HG03139 (cell line): ENCODE results near the gene RASSF3.
A peak's percentile ranks its signal among the peaks of the same experiment; 100 is the strongest.
"Not testable (repeated sequence)": the region's sequence is repeated elsewhere in the genome, so short reads cannot be mapped to it uniquely, and the experiment has no call there.

Experiments
- ATAC-seq: cut with Tn5 transposase; IDR thresholded peaks from one replicate; pipeline ENCODE4 v1.9.1; 2021; ENCODE audit not compliant: unreplicated experiment

The RASSF3 gene

DNA sequence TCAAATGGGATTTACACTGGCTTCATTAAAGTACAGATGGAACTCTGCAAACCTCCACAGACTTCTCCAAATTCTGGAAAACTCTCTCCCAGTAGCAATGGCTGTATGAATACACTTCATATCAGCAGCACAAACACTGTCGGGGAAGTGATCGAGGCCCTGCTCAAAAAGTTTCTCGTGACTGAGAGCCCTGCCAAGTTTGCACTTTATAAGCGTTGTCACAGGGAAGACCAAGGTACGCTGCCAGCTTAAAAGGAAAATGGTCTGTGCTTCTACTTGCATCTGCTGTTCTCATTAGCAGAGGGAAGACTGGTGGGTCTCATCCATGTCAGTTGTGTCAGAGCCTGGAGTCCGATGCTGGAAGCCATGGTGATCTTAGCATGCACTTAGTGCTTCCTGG is 77.9 kb downstream of the RASSF3 start:
- ATAC-seq, result no peak

DNA sequence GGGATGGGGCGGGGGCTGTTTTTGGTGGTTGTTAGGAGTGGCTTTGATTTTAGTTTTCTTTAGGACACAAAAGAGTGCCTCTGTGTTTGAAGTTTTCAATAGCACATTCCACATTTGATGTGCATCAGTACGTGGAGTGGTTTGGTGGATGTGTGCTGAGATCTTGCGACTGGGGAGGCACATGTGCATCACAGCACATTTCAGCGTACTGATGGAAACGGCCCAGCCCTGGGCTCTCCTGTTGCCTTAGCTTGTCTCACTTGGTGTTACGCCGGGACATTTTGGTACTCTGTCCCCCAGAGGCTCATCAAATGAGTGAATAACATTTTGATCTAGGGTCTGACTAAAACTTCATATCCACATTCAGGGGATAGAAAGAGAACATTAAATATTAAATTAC is 78.4 kb downstream of the RASSF3 start:
- ATAC-seq, result no peak

GRCh38 chr12:64690236-64690635 is 79.9 kb downstream of the RASSF3 start:
- ATAC-seq, result not testable (repeated sequence)

- no peak for ATAC-seq
Measured at GRCh38 chr12:64691227-64691794, 81.0 kb downstream of the RASSF3 start.

- no peak for ATAC-seq
Measured at GRCh38 chr12:64691795-64692583, 81.7 kb downstream of the RASSF3 start.

GRCh38 chr12:64694130-64695040 is 84.1 kb downstream of the RASSF3 start:
- ATAC-seq, result no peak

DNA sequence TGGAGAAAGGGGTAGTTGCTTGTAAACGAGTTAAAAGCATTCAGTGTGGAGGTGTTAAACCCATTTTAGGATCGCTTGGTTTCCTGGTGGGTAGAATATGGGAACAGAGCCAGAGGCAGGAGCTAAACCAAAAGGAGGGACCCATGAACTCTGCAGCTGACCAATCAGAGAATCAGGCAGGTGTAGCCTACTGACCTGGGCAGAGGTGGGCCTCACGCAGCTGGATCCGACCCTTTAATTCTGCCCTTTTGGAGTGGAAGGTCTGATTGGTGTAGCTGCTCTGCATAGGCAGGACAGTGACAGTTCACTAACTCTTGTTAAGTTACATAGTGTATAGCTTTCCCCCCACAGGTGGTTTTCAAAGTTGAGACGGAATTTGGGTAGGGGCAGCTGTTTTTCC is 85.3 kb downstream of the RASSF3 start:
- ATAC-seq, result no peak

- ATAC-seq, result no peak
Measured at GRCh38 chr12:64696080-64696741, 85.9 kb downstream of the RASSF3 start.

GRCh38 chr12:64699504-64700115 is 89.3 kb downstream of the RASSF3 start:
- ATAC-seq, result no peak

GRCh38 chr12:64700532-64700931 is 90.2 kb downstream of the RASSF3 start:
- no peak for ATAC-seq

- no peak for ATAC-seq
Measured at GRCh38 chr12:64701283-64701682, 91.0 kb downstream of the RASSF3 start.

DNA sequence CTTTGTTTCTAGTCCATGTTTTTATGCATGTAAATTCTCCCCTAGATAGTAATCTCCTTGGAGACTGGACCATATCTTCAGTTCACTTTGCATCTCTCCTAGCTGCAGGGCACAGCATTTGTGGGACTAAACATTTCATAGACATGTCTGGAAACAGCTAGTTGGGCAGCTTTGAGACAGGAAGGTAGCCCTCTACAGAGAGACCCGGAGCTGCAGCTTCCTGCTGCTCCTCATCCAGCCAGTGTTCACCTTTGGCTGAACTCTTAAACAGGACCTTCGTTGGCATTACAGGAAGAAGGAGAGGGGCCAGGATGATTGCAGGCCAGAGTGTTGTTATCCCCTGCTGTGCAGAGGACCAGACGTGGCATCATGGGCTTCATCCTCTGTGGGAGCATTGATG is 96.0 kb downstream of the RASSF3 start:
- ATAC-seq, result no peak

DNA sequence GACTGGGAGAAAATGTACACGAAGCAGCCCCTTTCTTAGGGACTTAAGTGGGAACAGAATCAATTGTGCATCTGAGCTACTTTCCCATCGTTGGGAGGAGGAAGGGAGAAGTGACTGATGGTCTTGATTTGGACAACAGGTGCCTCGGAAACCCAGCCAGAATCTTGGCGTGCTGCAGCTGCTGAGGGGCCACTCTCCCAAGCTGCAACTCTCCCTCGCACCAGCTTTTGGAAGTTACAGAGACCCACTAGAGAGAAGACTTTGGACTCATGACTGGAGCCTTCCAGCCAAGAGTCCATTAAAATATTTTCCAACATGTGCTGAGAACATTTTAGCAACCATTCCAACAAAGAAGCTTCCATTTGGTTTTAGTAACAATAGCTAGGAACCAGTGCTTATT is 96.6 kb downstream of the RASSF3 start:
- no peak for ATAC-seq

DNA sequence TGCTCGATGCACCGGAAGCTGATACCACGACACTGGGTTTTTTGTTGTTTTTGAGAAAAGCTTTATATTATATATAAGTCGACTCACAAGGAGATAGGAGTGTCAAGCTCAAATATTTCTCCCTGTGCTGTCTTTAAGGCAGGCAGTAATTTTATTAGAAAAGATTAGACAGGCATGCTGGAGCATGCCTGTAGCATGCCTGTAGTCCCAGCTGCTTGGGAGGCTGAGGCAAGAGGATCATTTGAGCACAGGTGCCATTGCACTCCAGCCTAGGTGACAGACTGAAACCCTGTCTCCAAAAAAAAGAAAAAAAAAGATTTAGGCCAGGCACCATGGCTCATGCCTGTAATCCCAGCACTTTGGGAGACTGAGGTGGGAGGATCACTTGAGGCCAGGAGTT is 97.1 kb downstream of the RASSF3 start:
- ATAC-seq, result no peak

GRCh38 chr12:64707926-64708325 is 97.6 kb downstream of the RASSF3 start:
- no peak for ATAC-seq

GRCh38 chr12:64709429-64709828 is 99.1 kb downstream of the RASSF3 start:
- ATAC-seq, result no peak

GRCh38 chr12:64713376-64713775 is 103.1 kb downstream of the RASSF3 start:
- ATAC-seq, result no peak

- ATAC-seq, result peak; percentile 68
Measured at GRCh38 chr12:64714551-64714968, 104.3 kb downstream of the RASSF3 start.

- ATAC-seq, result no peak
Measured at GRCh38 chr12:64716371-64716770, 106.1 kb downstream of the RASSF3 start.

- no peak for ATAC-seq
Measured at GRCh38 chr12:64716839-64717455, 106.7 kb downstream of the RASSF3 start.
